CD14-positive monocyte (primary cell): ENCODE measurements around the gene AANAT. TPM values are rescaled to one million over a fixed set of nuclear protein-coding genes. Genes with fewer than 3 reads are reported as not detected.

Experiments used
- DNase-seq, 3 donors: peaks; one replicate each; pipeline ENCODE4 v3.0.0-alpha.2; 2011 to 2022
- H2AFZ ChIP-seq: 2 replicates; pipeline ENCODE4 v1.6.0; 2012; ENCODE audit warnings: mild to moderate bottlenecking, low read depth, low read length, inconsistent platforms; ENCODE audit not compliant: insufficient read depth, poor library complexity, severe bottlenecking
- H3K27ac ChIP-seq, 2 donors: 1 replicate in 1 of 2; 2 replicates in 1 of 2; pipeline ENCODE4 v1.5.1; 2012 to 2013; ENCODE audit warnings: low read length in 2 of 2, control low read depth in 1 of 2, inconsistent platforms in 1 of 2, low read depth in 1 of 2, mild to moderate bottlenecking in 1 of 2
- H3K27me3 ChIP-seq, 2 donors: one replicate each; pipeline versions ENCODE4 v1.6.0 to v1.6.1; 2011 to 2013; ENCODE audit warnings: low read length in 2 of 2; ENCODE audit not compliant: control insufficient read depth in 2 of 2, insufficient read depth in 2 of 2
- H3K36me3 ChIP-seq, 2 donors: replicated peaks in 1 of 2; 1 replicate in 1 of 2; 2 replicates in 1 of 2; pipeline versions ENCODE4 v1.5.1 to v1.6.1; 2012 to 2013; ENCODE audit warnings: low read length in 2 of 2, control low read depth in 1 of 2, inconsistent platforms in 1 of 2, mild to moderate bottlenecking in 1 of 2; ENCODE audit not compliant: insufficient read depth in 2 of 2, control insufficient read depth in 1 of 2
- H3K4me1 ChIP-seq, 2 donors: 1 replicate in 1 of 2; 2 replicates in 1 of 2; pipeline versions ENCODE4 v1.5.1 to v1.6.1; 2012 to 2013; ENCODE audit warnings: low read length in 2 of 2, control low read depth in 1 of 2, inconsistent platforms in 1 of 2, mild to moderate bottlenecking in 1 of 2, moderate library complexity in 1 of 2; ENCODE audit not compliant: insufficient read depth in 2 of 2, control insufficient read depth in 1 of 2
- H3K4me2 ChIP-seq: replicated peaks from 2 replicates; pipeline ENCODE3; 2012; ENCODE audit warnings: low read length, moderate library complexity, mild to moderate bottlenecking; ENCODE audit not compliant: poor library complexity, severe bottlenecking; ENCODE audit errors: extremely low read depth
- H3K4me3 ChIP-seq, 3 experiments: fragments of 200-600 bp in 1 of 3; sonication (generic) in 1 of 3; replicated peaks in 1 of 3; 1 replicate in 2 of 3; 2 replicates in 1 of 3; pipeline ENCODE4 v1.5.1; 2011 to 2013; ENCODE audit warnings: low read length in 3 of 3, mild to moderate bottlenecking in 3 of 3, control low read depth in 2 of 3, low read depth in 2 of 3, inconsistent platforms in 1 of 3, moderate library complexity in 1 of 3
- H3K79me2 ChIP-seq: 2 replicates; pipeline ENCODE4 v1.6.0; 2012; ENCODE audit warnings: mild to moderate bottlenecking, control low read depth, inconsistent platforms, low read length, moderate library complexity; ENCODE audit not compliant: insufficient read depth
- H3K9ac ChIP-seq: 2 replicates; pipeline ENCODE4 v1.6.0; 2017; ENCODE audit warnings: low read length, mild to moderate bottlenecking; ENCODE audit not compliant: insufficient read depth, poor library complexity, severe bottlenecking
- H3K9me3 ChIP-seq, 2 donors: replicated peaks in 1 of 2; 1 replicate in 1 of 2; 2 replicates in 1 of 2; pipeline versions ENCODE4 v1.5.1 to v1.6.1; 2012 to 2013; ENCODE audit warnings: low read length in 2 of 2, control low read depth in 1 of 2; ENCODE audit not compliant: control insufficient read depth in 1 of 2, insufficient read depth in 1 of 2
- H4K20me1 ChIP-seq: 2 replicates; pipeline ENCODE4 v1.6.0; 2012; ENCODE audit warnings: mild to moderate bottlenecking, low read length, control low read depth, moderate library complexity; ENCODE audit not compliant: insufficient read depth
- H3K27ac Mint-ChIP-seq, 7 donors: one replicate each; pipeline ENCODE4 v1.8.0; 2020; ENCODE audit warnings: mild to moderate bottlenecking in 7 of 7, mixed read lengths in 7 of 7, moderate library complexity in 6 of 7, inconsistent platforms in 2 of 7
- H3K27me3 Mint-ChIP-seq, 3 donors: one replicate each; pipeline ENCODE4 v1.8.0; 2021 to 2022; ENCODE audit warnings: low read depth in 3 of 3, mild to moderate bottlenecking in 3 of 3, mixed read lengths in 3 of 3, moderate library complexity in 3 of 3, inconsistent platforms in 1 of 3
- H3K36me3 Mint-ChIP-seq, 2 donors: one replicate each; pipeline ENCODE4 v1.8.0; 2020; ENCODE audit warnings: mixed read lengths in 2 of 2, inconsistent platforms in 1 of 2, mild to moderate bottlenecking in 1 of 2
- H3K4me1 Mint-ChIP-seq: one replicate; pipeline ENCODE4 v1.8.0; 2020; ENCODE audit warnings: mild to moderate bottlenecking, mixed read lengths
- H3K4me3 Mint-ChIP-seq, 2 donors: one replicate each; pipeline ENCODE4 v1.8.0; 2020; ENCODE audit warnings: mild to moderate bottlenecking in 2 of 2, mixed read lengths in 2 of 2, moderate library complexity in 1 of 2
- H3K9me3 Mint-ChIP-seq, 7 donors: one replicate each; pipeline ENCODE4 v1.8.0; 2020 to 2022; ENCODE audit warnings: mixed read lengths in 7 of 7, mild to moderate bottlenecking in 6 of 7, moderate library complexity in 6 of 7, inconsistent platforms in 2 of 7
- CTCF ChIP-seq: fragments of 200-600 bp; IDR thresholded peaks from one replicate; pipeline ENCODE4 v1.8.0; 2022; ENCODE audit warnings: antibody characterized with exemption, mild to moderate bottlenecking
- WGBS: methylation state at CpG from one replicate; pipeline ENCODE4 v1.1.5; 2013; ENCODE audit warnings: missing lambda C conversion rate; ENCODE audit not compliant: insufficient coverage; 5-methylcytosine and 5-hydroxymethylcytosine counted together
- intact Hi-C, 2 donors: fragments of 100-400 bp; cut with micrococcal nuclease; formaldehyde crosslinking; loops; one replicate each; pipeline versions ENCODE4 v1.15.0 to v1.15.1; 2023
- polyA plus RNA-seq, 3 donors: library from polyadenylated mRNA; depleted of rRNA in 1 of 3; unstranded in 2 of 3; stranded (reverse) in 1 of 3; fragments of 300-500 nt in 2 of 3; fragments of >200 nt in 1 of 3; fragmentation: Illumina TruSeq in 2 of 3; gene quantifications; 1 replicate in 2 of 3; 2 replicates in 1 of 3; pipeline ENCODE4 v1.2.3, GENCODE V29; 2012 to 2021

Gene AANAT
- polyA plus RNA-seq, 3 donors, result not detected

DNA sequence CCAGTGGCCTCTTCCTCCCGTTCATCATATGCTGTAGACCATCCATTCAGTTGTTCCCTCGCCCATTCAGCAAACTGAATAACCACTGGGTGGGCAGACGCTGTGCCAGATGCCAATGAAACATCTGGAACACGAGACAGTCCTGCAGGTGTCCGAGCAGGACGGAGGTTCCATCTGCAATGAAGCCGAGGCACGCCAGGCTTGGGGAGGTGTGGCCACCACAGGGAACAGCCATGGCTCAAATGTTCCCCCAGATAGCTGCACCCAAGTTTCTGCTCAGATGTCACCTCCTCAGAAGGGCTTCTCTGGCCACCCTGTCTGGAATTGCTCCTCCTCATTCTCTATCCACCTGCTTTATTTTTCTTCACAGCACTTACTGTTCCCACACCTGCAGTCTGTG is 45.0 kb upstream of the AANAT start:
- peaks cover 7% of the 10 kb centered on the region for H3K4me1 Mint-ChIP-seq
- H3K27ac ChIP-seq, result no peak overlapping the region
- H3K9me3 Mint-ChIP-seq, result no peaks in the 10 kb centered on the region
- H3K27me3 ChIP-seq, result no peaks in the 10 kb centered on the region
- over 99% methylated on average over 8 of the region's 8 CpGs for WGBS
- H2AFZ ChIP-seq, result no peak overlapping the region
- H3K4me2 ChIP-seq, result no peak overlapping the region
- peaks cover 71% of the 10 kb centered on the region for H4K20me1 ChIP-seq
- H3K27me3 Mint-ChIP-seq, result peaks cover 0 to 3% (median 0%) of the 10 kb centered on the region in 3 donors
- peak overlapping the region in 1 of 7 donors; percentile 15 for H3K27ac Mint-ChIP-seq
- no peak overlapping the region for H3K9ac ChIP-seq
- H3K4me1 ChIP-seq, result no peaks in the 10 kb centered on the region
- no peak for DNase-seq
- peaks cover 14 to 27% of the 10 kb centered on the region in 2 donors for H3K36me3 Mint-ChIP-seq
- no peaks in the 10 kb centered on the region for H3K9me3 ChIP-seq
- H3K4me3 Mint-ChIP-seq, result no peak overlapping the region
- intact Hi-C loops, result no loop called here
- peaks cover 29% of the 10 kb centered on the region for H3K79me2 ChIP-seq
- TF ChIP-seq CTCF, result no peak
- no peak overlapping the region for H3K4me3 ChIP-seq
- peaks cover 0 to 6% of the 10 kb centered on the region in 2 donors for H3K36me3 ChIP-seq

DNA sequence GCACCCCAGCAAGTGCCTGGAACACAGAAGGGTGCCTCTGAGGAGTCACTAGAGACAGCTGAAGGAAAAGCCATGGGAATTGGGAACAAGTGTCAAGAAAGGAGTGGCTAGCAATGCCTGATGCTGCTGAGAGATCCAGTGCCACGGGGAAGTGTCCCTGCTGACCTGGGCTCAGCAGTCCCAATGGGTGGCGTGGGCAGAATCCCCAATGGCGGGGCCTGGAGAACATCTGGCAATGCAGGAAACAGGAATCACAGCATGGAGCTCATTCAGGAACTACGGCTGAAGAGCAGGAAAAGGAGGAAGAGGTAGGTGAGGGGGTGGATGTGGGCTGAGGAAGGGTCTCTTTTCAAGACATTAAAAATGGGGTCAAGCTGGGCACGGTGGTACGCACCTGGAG is 44.5 kb upstream of the AANAT start:
- no peaks in the 10 kb centered on the region for H3K4me1 ChIP-seq
- no peak overlapping the region for H3K4me3 ChIP-seq
- Mint-ChIP-seq H3K27me3 (peaks cover 0 to 3% (median 0%) of the 10 kb centered on the region in 3 donors), H3K27ac (peak overlapping the region in 2 of 7 donors; percentile 54 to 64), H3K4me3 (no peak overlapping the region), H3K36me3 (peaks cover 10 to 22% of the 10 kb centered on the region in 2 donors), H3K9me3 (no peaks in the 10 kb centered on the region), H3K4me1 (peaks cover 10% of the 10 kb centered on the region)
- no peaks in the 10 kb centered on the region for H3K9me3 ChIP-seq
- H2AFZ ChIP-seq, result no peak overlapping the region
- H4K20me1 ChIP-seq, result peaks cover 70% of the 10 kb centered on the region
- peaks cover 0 to 1% of the 10 kb centered on the region in 2 donors for H3K36me3 ChIP-seq
- no peak overlapping the region for H3K9ac ChIP-seq
- peaks cover 29% of the 10 kb centered on the region for H3K79me2 ChIP-seq
- DNase-seq, result no peak
- H3K4me2 ChIP-seq, result no peak overlapping the region
- H3K27ac ChIP-seq, result no peak overlapping the region
- 89% methylated on average over 5 of the region's 6 CpGs for whole genome bisulfite sequencing
- intact Hi-C loops, result no loop called here
- TF ChIP-seq CTCF, result no peak
- no peaks in the 10 kb centered on the region for H3K27me3 ChIP-seq
